K562 (cell line): ENCODE results near the gene RCL1. TPM values are rescaled to one million over a fixed set of nuclear protein-coding genes. Genes with fewer than 3 reads are reported as not detected.

Experiments used
- ATAC-seq: fragments of 200-7000 bp; cut with Tn5 transposase; 3 replicates; pipeline ENCODE4 v1.9.1; 2020; ENCODE audit warnings: moderate library complexity
- BruUV-seq: library from RNA; stranded (reverse); fragments of 400-500 nt; replicated peaks from 2 replicates; lab custom pipeline; 2021; lab: Mats Ljungman, UMichigan
- CTCF ChIA-PET: fragments of 300-600 bp; formaldehyde crosslinking; extraction: SDS; loops from one replicate; lab custom pipeline; 2021; ENCODE audit warnings: low intra/inter-chr PET ratio; lab: Yijun Ruan, JAX
- POLR2A ChIA-PET: fragments of 300-600, 350-650 bp; sonication (Branson Sonifier 250); formaldehyde crosslinking; extraction: SDS; loops from one replicate; lab custom pipeline; 2021; ENCODE audit warnings: antibody characterized with exemption, inconsistent platforms; lab: Yijun Ruan, JAX
- DNase-seq, 4 experiments: peaks; one replicate each; pipeline versions ENCODE4 v3.0.0 to v3.0.0-alpha.2; 2011 to 2018; ENCODE audit warnings: low spot score in 3 of 4, mixed read lengths in 3 of 4; ENCODE audit errors: extremely low read depth in 1 of 4
- FAIRE-seq: peaks from 2 replicates; lab custom pipeline; 2011; peaks lifted over from hg19 to GRCh38; lab: Jason Lieb, UNC
- H2AFZ ChIP-seq: 2 replicates; pipeline ENCODE4 v1.6.0; 2011; ENCODE audit warnings: low read depth, low read length, control low read depth, inconsistent platforms
- H3K27ac ChIP-seq: fragments of 200-600 bp; 3 replicates; pipeline ENCODE4 v1.8.0; 2011; ENCODE audit warnings: low read depth, mild to moderate bottlenecking, control low read depth, inconsistent platforms, low read length, moderate library complexity, mixed read lengths; ENCODE audit errors: extremely low read depth
- H3K27me3 ChIP-seq, 2 experiments: fragments of 300-600 bp in 1 of 2; 2 replicates in 1 of 2; 3 replicates in 1 of 2; pipeline versions ENCODE4 v1.6.0 to v1.8.0; 2011; ENCODE audit warnings: inconsistent platforms in 2 of 2, low read length in 2 of 2, mild to moderate bottlenecking in 1 of 2, mixed read lengths in 1 of 2, moderate library complexity in 1 of 2; ENCODE audit not compliant: control insufficient read depth in 2 of 2, insufficient read depth in 2 of 2
- H3K36me3 ChIP-seq: fragments of 300-600 bp; 3 replicates; pipeline ENCODE4 v1.8.0; 2011; ENCODE audit warnings: mild to moderate bottlenecking, low read length, inconsistent platforms; ENCODE audit not compliant: control insufficient read depth, insufficient read depth
- H3K4me1 ChIP-seq, 2 experiments: fragments of 200-600 bp in 1 of 2; replicated peaks in 1 of 2; 2 replicates in 1 of 2; 3 replicates in 1 of 2; pipeline versions ENCODE4 v1.5.1 to v1.8.0; 2011; ENCODE audit warnings: inconsistent platforms in 2 of 2, low read length in 2 of 2, mild to moderate bottlenecking in 1 of 2, mixed read lengths in 1 of 2, moderate library complexity in 1 of 2; ENCODE audit not compliant: control insufficient read depth in 2 of 2, insufficient read depth in 2 of 2
- H3K4me2 ChIP-seq: 2 replicates; pipeline ENCODE4 v1.6.1; 2011; ENCODE audit warnings: low read length, control low read depth, inconsistent platforms, mixed read lengths; ENCODE audit not compliant: insufficient read depth
- H3K4me3 ChIP-seq: fragments of 200-600 bp; sonication (generic), shearing (Covaris generic); 2 replicates; pipeline ENCODE4 v1.5.1; 2016; ENCODE audit warnings: control low read depth, inconsistent platforms
- H3K79me2 ChIP-seq: fragments of 200-600 bp; 3 replicates; pipeline ENCODE4 v1.8.0; 2011; ENCODE audit warnings: low read length, inconsistent platforms; ENCODE audit not compliant: control insufficient read depth, insufficient read depth
- H3K9ac ChIP-seq, 2 experiments: 2 replicates each; pipeline versions ENCODE4 v1.6.0 to v1.6.1; 2011; ENCODE audit warnings: low read depth in 2 of 2, low read length in 2 of 2, control low read depth in 1 of 2, inconsistent platforms in 1 of 2, mild to moderate bottlenecking in 1 of 2, mixed read lengths in 1 of 2; ENCODE audit not compliant: insufficient read depth in 1 of 2
- H3K9me1 ChIP-seq: one replicate; pipeline ENCODE4 v1.6.0; 2011; ENCODE audit warnings: inconsistent platforms, mild to moderate bottlenecking, low read length, moderate library complexity; ENCODE audit not compliant: control insufficient read depth, insufficient read depth
- H3K9me3 ChIP-seq: replicated peaks from 2 replicates; pipeline ENCODE4 v1.5.1; 2011; ENCODE audit warnings: low read depth, low read length, inconsistent platforms; ENCODE audit not compliant: control insufficient read depth, insufficient read depth
- H4K20me1 ChIP-seq: replicated peaks from 2 replicates; pipeline ENCODE4 v1.6.1; 2011; ENCODE audit warnings: low read length, inconsistent platforms, mixed read lengths; ENCODE audit not compliant: control insufficient read depth, insufficient read depth
- E2F8 ChIP-seq: fragments of 450-650 bp; IDR thresholded peaks from 2 replicates; pipeline ENCODE4 v1.7.1; 2018; ENCODE audit warnings: mild to moderate bottlenecking, low read depth; ENCODE audit not compliant: partially characterized antibody
- FOXK2 ChIP-seq, 2 experiments: fragments of 450-650 bp; IDR thresholded peaks in 1 of 2; conservative IDR thresholded peaks in 1 of 2; 2 replicates each; pipeline ENCODE4 v1.6.1; 2016; ENCODE audit warnings: low read depth in 2 of 2, mild to moderate bottlenecking in 1 of 2
- HMG20B ChIP-seq: fragments of 250-450 bp; sonication (Bioruptor Pico); IDR thresholded peaks from 2 replicates; pipeline ENCODE4 v1.5.0; 2021; ENCODE audit warnings: mild to moderate bottlenecking
- KHSRP ChIP-seq: fragments of 450-650 bp; IDR thresholded peaks from 2 replicates; pipeline ENCODE4 v1.6.1; 2017
- LARP7 ChIP-seq: fragments of 450-650 bp; IDR thresholded peaks from 2 replicates; pipeline ENCODE4 v1.6.1; 2016
- MCM3 ChIP-seq: fragments of 450-650 bp; IDR thresholded peaks from 2 replicates; pipeline ENCODE4 v1.6.1; 2016
- MITF ChIP-seq: IDR thresholded peaks from 2 replicates; pipeline ENCODE4 v1.6.1; 2014; ENCODE audit warnings: antibody characterized with exemption
- MTF1 ChIP-seq: fragments of 250-450 bp; sonication (Bioruptor Pico); IDR thresholded peaks from 2 replicates; pipeline ENCODE4 v1.9.0; 2021; ENCODE audit warnings: moderate library complexity, mild to moderate bottlenecking, inconsistent platforms, borderline replicate concordance
- NFE2L1 ChIP-seq: fragments of 450-650 bp; IDR thresholded peaks from 2 replicates; pipeline ENCODE4 v1.6.1; 2016; ENCODE audit warnings: missing genetic modification characterization, low read depth, mild to moderate bottlenecking, missing compliant biosample characterization, moderate library complexity, borderline replicate concordance
- NKRF ChIP-seq: fragments of 450-650 bp; IDR thresholded peaks from 2 replicates; pipeline ENCODE4 v1.6.1; 2016; ENCODE audit warnings: borderline replicate concordance
- PHB ChIP-seq: fragments of 250-450 bp; sonication (Bioruptor Pico); IDR thresholded peaks from 2 replicates; pipeline ENCODE4 v1.5.0; 2021
- RBBP5 ChIP-seq: fragments of 200-600 bp; sonication (generic); IDR thresholded peaks from 2 replicates; pipeline ENCODE4 v1.6.1; 2012; ENCODE audit warnings: borderline replicate concordance, mild to moderate bottlenecking, low read length, control low read depth, inconsistent platforms; ENCODE audit not compliant: insufficient read depth, poor library complexity, severe bottlenecking
- TOE1 ChIP-seq, 2 experiments: fragments of 450-650 bp in 1 of 2; sonication (generic) in 1 of 2; formaldehyde crosslinking in 1 of 2; IDR thresholded peaks; 2 replicates each; pipeline versions ENCODE4 v1.7.1 to v1.8.0; 2016 to 2022; ENCODE audit warnings: borderline replicate concordance in 2 of 2, mild to moderate bottlenecking in 2 of 2, antibody characterized with exemption in 1 of 2, inconsistent platforms in 1 of 2, low read depth in 1 of 2, missing genetic modification reagents in 1 of 2, moderate library complexity in 1 of 2
- XRCC3 ChIP-seq: fragments of 450-650 bp; IDR thresholded peaks from 2 replicates; pipeline ENCODE4 v1.6.1; 2017; ENCODE audit warnings: mild to moderate bottlenecking, moderate library complexity
- ZKSCAN3 ChIP-seq: fragments of 250-450 bp; sonication (Bioruptor Pico); IDR thresholded peaks from 2 replicates; pipeline ENCODE4 v1.4.0; 2020
- ZNF551 ChIP-seq: fragments of 250-450 bp; sonication (Bioruptor Pico); IDR thresholded peaks from 2 replicates; pipeline ENCODE4 v1.5.0; 2021; ENCODE audit warnings: mild to moderate bottlenecking, moderate library complexity
- ZNF583 ChIP-seq: fragments of 250-450 bp; sonication (Bioruptor Pico); IDR thresholded peaks from 2 replicates; pipeline ENCODE4 v1.4.0; 2020
- WGBS: fragments of 100-300 bp; shearing (Covaris generic); methylation state at CpG from one replicate; pipeline ENCODE4 v1.1.6; 2016; ENCODE audit warnings: low coverage, mixed read lengths; ENCODE audit not compliant: insufficient coverage; ENCODE audit errors: missing lambda C conversion rate; 5-methylcytosine and 5-hydroxymethylcytosine counted together
- in situ Hi-C: fragments of 300-500 bp; cut with MboI; formaldehyde crosslinking; loops from 4 replicates; pipeline ENCODE4 v1.15.0; 2018; ENCODE audit warnings: inconsistent platforms, mixed read lengths
- intact Hi-C: fragments of 100-400 bp; cut with micrococcal nuclease; formaldehyde crosslinking; loops from 2 replicates; pipeline ENCODE4 v1.14.2; 2022
- polyA plus RNA-seq, 8 experiments: library from polyadenylated mRNA; depleted of rRNA in 4 of 8; stranded (reverse) in 5 of 8; unstranded in 3 of 8; fragments of >200 nt; fragmentation: Nextera tagmentation in 2 of 8; fragmentation: Illumina TruSeq in 1 of 8; extraction: Ambion mirVana in 2 of 8; extraction: Trizol in 1 of 8; gene quantifications; 2 replicates each; pipeline versions ENCODE4 v1.2.1 to v1.2.3, GENCODE V29; 2011 to 2014; ENCODE audit warnings: inconsistent platforms in 1 of 8, missing spikeins in 1 of 8
- total RNA-seq, 7 experiments: library from RNA; depleted of rRNA in 6 of 7; stranded (reverse); fragments of >200 nt in 6 of 7; fragmentation: Illumina TruSeq in 2 of 7; extraction: Trizol in 2 of 7; gene quantifications; 2 replicates each; pipeline versions ENCODE4 v1.2.1 to v1.2.3, GENCODE V29; 2011 to 2021; ENCODE audit warnings: low replicate concordance in 1 of 7

Gene RCL1
- total and polyA plus RNA-seq, 9 of the 15 experiments (the other 6 are each of a cell fraction or from before 2014, with no cell fraction given), result 24.0 to 67.7 (median 38.6) TPM

- Histone ChIP-seq H3K36me3 (peaks cover 78% of the 10 kb centered on the region), H3K4me3 (no peak overlapping the region), H3K9me3 (no peaks in the 10 kb centered on the region), H3K4me1 (peaks cover 56 to 82% of the 10 kb centered on the region in 2 experiments), H3K27me3 (no peaks in the 10 kb centered on the region), H3K79me2 (peaks cover 58% of the 10 kb centered on the region), H2AFZ (no peak overlapping the region), H3K9ac (no peak overlapping the region), H3K4me2 (peak overlapping the region; percentile 16; the same call in 1 of the 2 replicates), H4K20me1 (no peaks in the 10 kb centered on the region), H3K9me1 (no peaks in the 10 kb centered on the region), H3K27ac (peak overlapping the region; percentile 59; the same call in 2 of the 3 replicates)
- WGBS, result 0% methylated on average over 6 of the region's 6 CpGs
- DNase-seq, result peak; percentile 61 to 97 (median 76)
- peak; percentile 97 for FAIRE-seq
- intact Hi-C loops (loop anchor here (1.0 to 5.0 kb wide), 4 partner anchors 11 to 132 kb away; partner anchors contain the start of gene JAK2), in situ Hi-C loops (no loop called here)
- peak; percentile 74 for ATAC-seq
- no TSS peak for BruUV-seq
- ChIA-PET CTCF (interaction anchor here (0.6 kb wide), 1 partner anchor 73 kb away, joined by 6 read pairs; no protein-coding TSS in a partner anchor), POLR2A (interaction anchor here (0.6 to 4.4 kb wide), 8 partner anchors 10 to 133 kb away, joined by 3 to 33 read pairs (median 4); partner anchors contain the start of genes JAK2 and RCL1)
- TF ChIP-seq ZNF551 (CRISPR knock-in tag) (no peak), LARP7 (no peak), MCM3 (no peak), TOE1 (IDR thresholded peaks at IDR 0.05; ENCODE audit: borderline replicate concordance) (no peak), TOE1 (CRISPR knock-in tag; IDR thresholded peaks at IDR 0.05; ENCODE audit: borderline replicate concordance, low read depth) (no peak), XRCC3 (no peak), FOXK2 (conservative IDR thresholded peaks at IDR 0.05 in 1 of 2, IDR thresholded peaks at IDR 0.05 in 1 of 2; ENCODE audit: low read depth in 2 of 2) (peak in 1 of 2 experiments; percentile 58; a peak in 1 of 4 replicates), MTF1 (CRISPR knock-in tag) (no peak), NKRF (no peak), RBBP5 (no peak), E2F8 (no peak), ZNF583 (CRISPR knock-in tag) (peak; percentile 36; the same call in 1 of the 2 replicates), NFE2L1 (tag) (no peak), PHB (CRISPR knock-in tag) (no peak), MITF (peak; percentile 66; the same call in 1 of the 2 replicates), ZKSCAN3 (CRISPR knock-in tag) (no peak), KHSRP (no peak), HMG20B (CRISPR knock-in tag) (no peak)
Observed at GRCh38 chr9:4852419-4852818, 59.7 kb downstream of the RCL1 start.
